HG03442 (cell line): ENCODE measurements around the gene EWSR1.
"Not testable (repeated sequence)": the region's sequence is repeated elsewhere in the genome, so short reads cannot be mapped to it uniquely, and the experiment has no call there.

Source experiments
- ATAC-seq: cut with Tn5 transposase; IDR thresholded peaks from one replicate; pipeline ENCODE4 v1.9.1; 2021; ENCODE audit warnings: mild to moderate bottlenecking, moderate library complexity; ENCODE audit not compliant: unreplicated experiment

Gene EWSR1

DNA sequence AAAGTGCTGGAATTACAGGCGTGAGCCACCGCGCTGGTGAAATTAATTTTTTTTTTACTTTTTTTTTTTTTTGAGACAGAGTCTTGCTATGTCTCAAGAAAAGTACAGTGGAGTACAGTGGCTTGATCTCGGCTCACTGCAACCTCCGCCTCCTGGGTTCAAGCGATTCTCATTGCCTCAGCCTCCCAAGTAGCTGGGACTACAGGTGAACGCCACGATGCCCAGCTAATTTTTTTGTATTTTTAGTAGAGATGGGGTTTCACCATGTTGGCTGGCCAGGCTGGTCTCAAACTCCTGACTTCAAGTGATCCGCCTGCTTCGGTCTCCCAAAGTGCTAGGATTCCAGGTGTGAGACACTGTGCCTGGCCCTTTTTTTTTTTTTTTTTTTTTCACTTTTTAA lies 20.2 kb upstream of the EWSR1 start:
- not testable (repeated sequence) for ATAC-seq

DNA sequence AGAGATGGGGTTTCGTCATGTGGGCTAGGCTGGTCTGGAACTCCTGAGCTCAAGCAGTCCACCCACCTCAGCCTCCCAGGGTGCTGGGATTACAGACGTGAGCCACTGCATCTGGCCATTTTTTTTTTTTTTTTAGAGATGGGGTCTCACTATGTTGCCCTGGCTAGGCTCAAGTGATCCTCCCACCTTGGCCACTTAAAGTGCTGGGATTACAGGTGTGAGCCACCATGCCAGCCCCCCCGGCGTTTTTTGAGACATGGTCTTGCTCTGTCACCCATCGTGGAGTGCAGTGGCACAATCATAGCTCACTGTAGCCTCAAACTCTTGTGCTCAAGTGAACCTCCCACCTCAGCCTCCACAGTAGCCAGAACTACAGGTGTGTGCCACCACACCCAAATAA lies 16.8 kb upstream of the EWSR1 start:
- no peak for ATAC-seq

DNA sequence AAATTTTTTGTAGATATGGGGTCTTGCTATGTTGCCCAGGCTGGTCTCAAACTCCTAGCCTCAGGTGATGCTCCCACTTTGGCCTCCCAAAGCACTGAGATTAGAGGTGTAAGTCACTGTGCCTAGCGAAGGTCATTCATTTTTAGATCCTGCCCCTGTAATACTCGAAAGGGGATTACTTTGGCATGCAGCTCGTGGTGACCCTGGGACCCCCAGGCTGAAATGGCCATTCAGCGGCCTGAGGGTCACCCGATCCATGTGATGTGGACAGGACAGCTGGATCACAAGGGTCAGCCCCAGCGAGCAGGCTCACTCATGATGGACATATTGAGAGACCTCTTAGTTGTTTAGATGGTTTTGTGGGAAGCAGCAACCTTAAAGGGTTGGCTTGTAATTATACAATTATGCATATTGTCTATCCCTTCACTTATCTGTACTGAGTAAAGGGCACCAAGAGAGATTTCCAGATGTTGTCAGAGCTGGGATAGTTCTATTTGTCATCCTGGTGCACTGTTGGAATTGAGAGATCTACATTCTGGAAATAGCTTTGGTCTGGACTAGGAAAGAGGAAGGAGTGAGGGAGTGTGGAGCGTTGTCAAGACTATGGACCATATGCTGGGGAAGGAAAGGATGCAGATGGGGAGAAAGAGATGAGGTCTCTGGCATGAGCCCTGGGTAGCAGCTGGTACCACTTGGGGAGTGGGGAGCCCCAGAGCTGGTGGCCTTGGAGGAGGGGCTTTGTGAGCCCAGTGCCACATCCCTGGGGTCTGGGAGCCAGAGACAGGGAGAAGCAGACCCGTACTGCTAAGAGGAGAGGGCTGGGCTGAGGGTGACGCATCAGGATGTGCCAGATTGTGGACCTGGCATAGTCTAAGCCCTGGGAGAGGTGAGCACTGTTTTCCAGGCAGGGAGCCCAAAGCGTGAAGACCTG lies 15.8 kb upstream of the EWSR1 start:
- ATAC-seq, result no peak

DNA sequence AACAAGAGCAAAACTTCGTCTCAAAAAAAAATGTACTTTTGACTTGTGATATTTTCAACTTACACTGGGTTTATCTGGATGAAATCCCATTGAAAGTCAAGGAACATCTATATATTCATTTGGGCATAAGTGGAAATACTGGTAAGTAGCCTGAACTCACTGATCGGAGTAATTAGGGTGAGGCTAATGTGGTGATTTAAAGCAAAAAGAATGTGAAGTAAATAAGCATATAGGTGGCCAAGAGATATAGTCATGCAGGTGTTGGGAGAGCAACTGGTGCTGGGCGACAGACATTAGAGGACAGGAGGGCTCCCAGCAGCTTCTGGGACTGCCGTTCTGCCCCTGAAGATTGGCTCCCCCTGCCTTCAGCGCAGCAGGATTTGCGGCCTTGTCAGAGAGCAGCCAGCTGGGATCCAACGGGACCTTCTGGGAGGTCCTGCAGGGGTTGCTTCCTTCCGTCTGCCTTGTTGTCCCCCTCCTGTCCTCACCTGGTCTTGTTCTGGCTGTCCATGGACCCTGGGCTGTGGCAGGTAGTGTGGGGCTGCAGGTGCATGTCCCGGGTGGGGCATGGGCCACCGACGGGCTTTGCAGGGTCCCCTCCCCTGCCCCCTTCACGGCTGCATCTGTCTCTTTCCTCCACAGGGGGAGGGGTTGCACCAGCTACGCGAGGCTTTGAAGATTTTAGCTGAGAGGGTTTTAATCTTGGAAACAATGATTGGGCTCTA lies 14.3 kb upstream of the EWSR1 start:
- no peak for ATAC-seq

DNA sequence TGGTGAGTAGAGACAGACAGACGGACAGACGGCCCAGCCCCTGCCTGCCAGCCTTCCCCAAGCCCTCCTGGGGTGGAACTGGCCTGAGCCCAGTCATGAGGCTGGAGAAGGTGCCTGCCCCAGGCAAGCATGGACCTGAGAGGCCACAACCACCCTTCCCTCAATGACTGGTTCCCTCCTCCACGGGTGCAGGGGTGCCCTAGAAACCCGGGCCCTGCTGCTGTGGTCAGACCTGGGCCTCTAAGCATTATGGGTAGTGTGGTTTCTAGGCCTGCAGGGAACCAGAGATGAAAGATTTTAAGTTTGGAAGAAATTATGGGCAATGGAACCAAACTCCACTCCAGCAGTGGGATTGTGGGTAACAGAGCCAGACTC lies 13.8 kb upstream of the EWSR1 start:
- ATAC-seq, result no peak

- no peak for ATAC-seq
Measured at GRCh38 chr22:29255064-29255621, 12.9 kb upstream of the EWSR1 start.

DNA sequence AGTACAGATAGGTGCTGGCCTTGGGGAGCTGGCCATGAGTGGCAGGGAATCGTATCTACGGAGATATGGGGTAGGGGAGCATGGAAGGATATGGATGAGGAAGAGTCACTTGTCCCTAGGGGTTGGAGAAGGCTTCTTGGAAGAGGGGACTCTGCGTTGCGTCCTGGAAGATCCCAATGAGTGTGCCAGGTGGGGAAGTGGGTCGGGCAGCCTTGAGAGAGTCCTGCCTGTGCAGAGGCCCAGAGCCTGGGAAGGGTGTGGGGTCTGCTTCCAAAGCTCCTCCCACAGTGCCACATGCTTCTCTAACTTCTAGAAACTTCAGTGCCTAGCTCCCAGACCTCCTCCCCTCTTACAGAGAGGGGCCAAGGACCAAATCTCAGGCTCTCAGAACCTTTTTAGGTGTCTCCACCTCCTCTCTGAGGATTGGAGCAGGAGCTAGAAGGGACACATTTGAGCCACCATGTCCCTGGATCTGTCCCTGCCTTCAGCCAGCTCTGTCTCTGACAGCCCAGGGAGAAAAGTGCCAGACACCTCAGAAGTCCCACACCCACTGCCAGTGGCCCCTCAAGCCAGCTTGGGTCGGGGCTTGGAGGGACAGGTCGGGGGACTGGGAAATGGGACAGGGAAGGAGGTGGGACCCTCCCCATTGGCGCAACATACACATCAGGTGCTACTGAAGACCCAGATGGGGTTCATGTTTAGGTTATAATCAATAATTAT lies 11.3 kb upstream of the EWSR1 start:
- ATAC-seq, result no peak

DNA sequence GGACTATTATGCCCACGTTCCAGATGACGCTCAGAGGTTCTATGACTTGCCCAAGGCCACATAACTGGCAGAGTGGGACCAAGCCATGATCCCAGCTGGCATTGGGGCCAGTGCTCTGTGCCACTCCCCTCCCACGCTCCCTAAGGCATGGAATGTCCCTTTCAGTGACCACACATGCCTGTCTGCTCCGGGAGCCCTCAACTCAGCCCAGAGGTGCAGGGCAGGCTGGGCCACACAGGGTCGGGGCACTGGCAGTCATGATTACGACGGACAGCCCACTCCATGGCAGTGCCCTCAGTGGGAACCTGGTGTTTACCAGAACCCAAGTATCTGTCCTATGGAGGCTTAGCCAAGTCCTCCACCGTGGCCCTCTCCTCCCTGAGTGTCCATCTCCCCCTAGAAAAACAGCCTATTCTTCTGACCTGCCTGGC lies 10.3 kb upstream of the EWSR1 start:
- no peak for ATAC-seq

DNA sequence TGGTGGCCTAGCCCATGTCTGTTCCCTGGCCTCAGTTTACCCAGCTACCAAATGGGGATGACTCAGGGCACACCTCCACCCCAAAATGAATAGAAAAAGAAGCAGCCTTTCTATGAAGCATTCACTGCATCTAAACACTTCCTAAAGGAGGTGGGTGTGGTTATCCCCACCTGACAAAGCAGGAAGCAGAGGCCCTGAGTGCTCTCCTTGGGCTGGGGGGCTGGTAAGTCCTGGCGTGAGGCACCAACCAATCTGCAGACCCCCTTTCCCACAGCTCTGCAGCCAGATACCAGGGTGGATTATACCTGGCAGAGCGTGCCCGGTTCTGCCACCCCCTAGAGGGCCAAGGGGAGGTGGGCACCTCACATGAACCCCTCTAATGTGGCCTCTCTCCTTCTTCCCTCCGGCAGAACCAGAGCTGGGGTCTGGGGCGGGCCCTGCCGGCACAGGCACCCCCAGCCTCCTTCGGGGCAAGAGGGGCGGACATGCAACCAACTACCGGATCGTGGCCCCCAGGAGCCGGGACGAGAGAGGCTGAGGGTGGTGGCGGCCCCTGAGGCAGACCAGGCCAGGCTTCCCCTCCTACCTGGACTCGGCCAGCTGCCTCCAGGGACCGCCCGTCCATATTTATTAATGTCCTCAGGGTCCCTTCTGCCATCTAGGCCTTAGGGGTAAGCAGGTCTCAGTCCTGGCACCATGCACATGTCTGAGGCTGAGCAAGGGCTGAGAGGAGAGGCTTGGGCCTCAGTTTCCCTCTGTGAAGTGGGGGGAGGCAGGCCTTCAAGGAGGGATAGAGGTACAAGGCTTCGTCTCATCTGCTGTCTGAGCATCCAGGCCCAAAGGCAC lies 9.4 kb upstream of the EWSR1 start:
- ATAC-seq, result no peak

DNA sequence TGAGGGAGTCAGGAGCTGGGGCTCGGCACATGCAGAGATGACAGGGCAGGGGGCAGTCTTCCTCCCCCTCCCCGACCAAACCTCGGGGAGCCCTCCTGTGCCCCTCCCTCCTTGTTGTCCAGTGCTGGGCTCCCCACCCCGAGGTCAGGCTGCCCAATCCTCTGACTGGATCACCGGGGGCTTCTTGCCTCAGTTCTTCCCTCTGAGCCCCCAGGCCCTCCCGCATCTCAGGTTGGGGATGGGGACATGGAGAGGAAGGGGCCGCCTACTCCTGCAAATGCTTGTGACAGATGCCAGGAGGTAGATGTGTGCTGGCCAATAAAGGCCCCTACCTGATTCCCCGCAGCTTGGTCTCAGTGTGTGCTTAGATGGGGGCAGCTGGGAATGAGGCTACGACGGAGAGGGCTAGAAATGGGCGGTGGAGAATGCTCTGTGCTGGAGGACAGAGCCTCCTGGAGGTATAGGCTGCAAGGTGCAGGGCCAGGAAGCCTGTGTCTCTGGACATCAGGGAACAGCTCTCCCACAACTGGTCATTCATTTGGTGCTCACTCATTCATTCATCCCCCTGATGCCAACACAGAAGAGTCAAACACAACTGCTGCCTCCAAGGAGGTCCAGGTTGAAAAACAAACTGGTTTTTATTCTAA lies 8.7 kb upstream of the EWSR1 start:
- no peak for ATAC-seq

DNA sequence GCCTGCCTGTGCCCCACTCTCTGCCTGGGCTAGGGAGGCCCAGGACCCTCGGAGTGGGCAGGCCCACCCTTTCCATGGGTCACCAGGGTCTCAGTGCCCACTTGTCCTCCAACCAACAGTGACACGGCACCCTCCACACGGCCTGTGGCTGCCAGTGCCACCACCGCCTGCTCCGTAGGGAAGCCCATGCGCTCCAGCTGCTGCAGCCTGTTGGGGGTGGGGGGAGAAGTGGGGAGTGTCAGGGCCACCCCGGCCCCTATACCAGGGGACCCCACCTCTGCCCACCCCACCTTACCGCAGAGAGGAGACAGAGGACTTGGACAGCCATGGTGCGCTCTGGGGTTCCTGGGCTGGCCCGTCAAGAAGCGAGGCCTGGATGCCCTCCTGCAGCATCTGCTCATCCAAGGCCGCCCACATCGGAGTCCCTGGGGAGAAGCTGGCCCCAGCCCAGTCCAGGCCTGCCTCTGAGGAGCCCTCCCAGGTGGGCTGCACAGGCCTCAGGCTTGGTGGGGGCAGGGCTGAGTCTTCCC lies 8.0 kb upstream of the EWSR1 start:
- ATAC-seq, result no peak

DNA sequence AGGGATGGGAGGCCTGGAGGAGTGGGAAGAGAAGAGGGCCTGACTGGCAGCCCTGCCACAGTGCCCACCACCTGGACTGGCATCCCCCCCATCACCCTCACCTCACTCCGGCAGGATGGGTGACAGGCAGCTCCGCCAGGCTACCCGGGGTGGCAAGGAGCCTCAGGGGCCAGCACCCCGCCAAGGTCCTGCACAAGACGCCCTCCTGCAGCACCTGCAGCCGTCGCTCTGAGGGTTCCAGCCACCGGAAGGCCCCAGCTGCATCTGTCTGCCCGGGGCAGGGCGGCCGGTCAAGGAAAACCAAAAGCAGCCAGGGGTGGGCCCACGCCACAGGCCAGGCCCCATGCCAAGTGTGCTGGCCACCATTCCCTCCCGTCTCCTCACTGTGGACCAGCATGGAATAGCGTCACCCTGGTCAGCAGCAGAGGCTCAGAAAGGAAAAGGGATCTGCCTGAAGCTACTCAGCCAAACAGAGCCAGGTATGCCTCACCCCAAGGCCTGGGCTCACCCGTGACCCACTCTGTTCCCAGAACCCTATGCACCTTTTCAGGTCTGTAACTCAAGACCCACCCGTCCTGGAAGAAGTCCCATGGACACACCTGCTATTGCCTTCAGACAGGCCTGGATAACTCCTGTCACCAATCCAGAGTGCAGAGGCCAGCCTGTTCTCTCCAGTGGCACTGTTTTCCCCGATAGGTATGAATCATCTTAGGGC lies 7.3 kb upstream of the EWSR1 start:
- no peak for ATAC-seq

DNA sequence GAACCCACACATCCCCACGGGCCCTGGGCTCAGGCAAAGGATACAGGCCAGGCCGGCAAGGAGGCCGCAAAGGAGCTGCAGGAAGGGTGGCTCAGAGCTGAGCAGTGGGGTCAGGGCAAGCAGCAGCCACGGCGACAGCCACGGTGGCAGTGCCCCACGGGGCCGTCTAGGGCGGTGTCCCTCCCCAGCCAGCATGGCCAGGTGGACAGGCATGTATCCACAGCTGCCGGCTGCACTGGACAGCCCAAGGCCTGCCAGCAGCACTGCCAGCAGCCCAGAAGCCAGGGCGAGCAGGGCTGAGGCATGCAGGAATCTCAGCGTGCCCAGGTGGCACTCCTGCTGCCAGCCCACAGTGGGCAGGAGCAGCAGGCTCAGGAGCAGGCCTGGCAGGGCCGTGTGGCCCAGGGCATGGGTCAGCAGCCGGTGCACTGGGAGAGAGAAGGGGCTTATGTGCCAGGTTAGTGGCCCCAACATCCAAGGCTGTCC lies 4.2 kb upstream of the EWSR1 start:
- ATAC-seq, result no peak

DNA sequence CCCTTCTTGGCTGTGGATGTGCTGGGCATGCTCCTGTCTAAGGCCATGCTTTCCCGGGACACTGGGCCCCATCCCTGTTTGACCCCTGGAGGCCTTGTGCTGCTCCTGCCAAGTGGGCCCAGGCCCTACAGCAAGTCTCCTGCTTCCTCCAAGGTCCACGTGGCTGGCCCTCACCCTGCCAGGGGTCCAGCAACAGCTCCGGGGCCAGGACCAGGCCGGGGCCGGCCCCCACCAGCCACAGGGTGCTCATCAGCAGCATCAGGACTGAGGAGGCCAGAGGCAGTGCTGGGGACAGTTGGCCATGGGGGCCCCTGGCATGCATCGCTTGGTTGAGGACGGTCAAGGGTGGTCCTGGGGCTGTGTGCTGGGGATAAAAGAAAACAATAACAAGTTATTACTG lies 2.8 kb upstream of the EWSR1 start:
- no peak for ATAC-seq

- no peak for ATAC-seq
Measured at GRCh38 chr22:29265929-29266328, 2.1 kb upstream of the EWSR1 start.

- no peak for ATAC-seq
Measured at GRCh38 chr22:29266564-29267461, 1.3 kb upstream of the EWSR1 start.

DNA sequence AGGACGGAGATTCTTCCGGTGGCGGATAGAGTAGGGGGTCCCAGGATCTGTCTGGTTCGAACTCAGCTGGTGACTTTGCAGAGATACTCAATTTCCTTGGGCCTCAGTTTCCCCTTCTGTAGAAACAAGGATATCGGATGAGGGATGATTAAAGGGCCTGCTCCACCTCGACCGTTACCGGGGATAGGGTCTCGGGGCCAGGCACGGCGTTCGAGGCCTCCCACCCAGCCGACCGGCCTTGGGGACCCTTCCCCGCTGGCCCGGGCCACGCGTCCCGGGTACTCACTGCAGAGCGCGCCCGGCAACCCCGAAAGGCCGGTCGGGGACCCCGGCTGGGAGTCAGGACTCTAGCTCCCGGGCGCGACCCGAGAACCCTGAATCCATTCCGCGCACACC lies 608 bp upstream of the EWSR1 start:
- no peak for ATAC-seq
